IMR-90 (cell line): ENCODE measurements around the gene SLC50A1. TPM values are rescaled to one million over a fixed set of nuclear protein-coding genes. Genes with fewer than 3 reads are reported as not detected.

Source experiments
- ATAC-seq: fragments of 200-7000 bp; cut with Tn5 transposase; 2 replicates; pipeline ENCODE4 v1.9.1; 2020; ENCODE audit warnings: low read depth, mild to moderate bottlenecking, moderate library complexity
- BruUV-seq: library from RNA; stranded (reverse); fragments of 400-500 nt; replicated peaks from 2 replicates; lab custom pipeline; 2021; lab: Mats Ljungman, UMichigan
- CTCF ChIA-PET: fragments of 300-600 bp; formaldehyde crosslinking; extraction: SDS; loops from one replicate; lab custom pipeline; 2021; ENCODE audit warnings: antibody characterized with exemption; lab: Yijun Ruan, JAX
- POLR2A ChIA-PET: fragments of 300-600 bp; sonication (Branson Sonifier 250); formaldehyde crosslinking; loops from one replicate; lab custom pipeline; 2022; ENCODE audit warnings: antibody characterized with exemption; ENCODE audit not compliant: unreplicated experiment; lab: Charles Lee
- DNase-seq: peaks from one replicate; pipeline ENCODE4 v3.0.0; 2013
- H2AFZ ChIP-seq: replicated peaks from 2 replicates; pipeline ENCODE3; 2013; ENCODE audit warnings: low read length, mild to moderate bottlenecking; ENCODE audit not compliant: poor library complexity
- H2AK5ac ChIP-seq: 2 replicates; pipeline ENCODE4 v1.6.1; 2013; ENCODE audit warnings: low read depth, low read length, inconsistent platforms
- H2AK9ac ChIP-seq: replicated peaks from 2 replicates; pipeline ENCODE3; 2013; ENCODE audit warnings: mild to moderate bottlenecking, low read depth, low read length, moderate library complexity; ENCODE audit not compliant: poor library complexity
- H2BK120ac ChIP-seq: 2 replicates; pipeline ENCODE4 v1.6.1; 2013; ENCODE audit warnings: low read depth, low read length, inconsistent platforms
- H2BK15ac ChIP-seq: 3 replicates; pipeline ENCODE4 v1.6.1; 2013; ENCODE audit warnings: low read depth, low read length, inconsistent platforms
- H2BK20ac ChIP-seq: 2 replicates; pipeline ENCODE4 v1.6.1; 2013; ENCODE audit warnings: low read depth, mild to moderate bottlenecking, inconsistent platforms, low read length, moderate library complexity
- H2BK5ac ChIP-seq: 2 replicates; pipeline ENCODE4 v1.6.1; 2013; ENCODE audit warnings: mild to moderate bottlenecking, low read depth, low read length, inconsistent platforms; ENCODE audit not compliant: poor library complexity, severe bottlenecking
- H3K14ac ChIP-seq: replicated peaks from 2 replicates; pipeline ENCODE4 v1.6.1; 2013; ENCODE audit warnings: low read depth, low read length, inconsistent platforms
- H3K18ac ChIP-seq: 2 replicates; pipeline ENCODE4 v1.6.1; 2013; ENCODE audit warnings: low read depth, low read length, control low read depth
- H3K23ac ChIP-seq: 2 replicates; pipeline ENCODE4 v1.6.1; 2013; ENCODE audit warnings: low read depth, low read length, inconsistent platforms
- H3K27ac ChIP-seq: 2 replicates; pipeline ENCODE4 v1.5.1; 2013; ENCODE audit warnings: mild to moderate bottlenecking, control low read depth, low read length; ENCODE audit not compliant: insufficient read depth
- H3K27me3 ChIP-seq: 2 replicates; pipeline ENCODE4 v1.6.1; 2013; ENCODE audit warnings: low read length; ENCODE audit not compliant: control insufficient read depth, insufficient read depth
- H3K36me3 ChIP-seq: 2 replicates; pipeline ENCODE4 v1.6.1; 2013; ENCODE audit warnings: low read length, mixed read lengths; ENCODE audit not compliant: control insufficient read depth, insufficient read depth
- H3K4ac ChIP-seq: 2 replicates; pipeline ENCODE4 v1.6.1; 2013; ENCODE audit warnings: low read depth, low read length, inconsistent platforms
- H3K4me1 ChIP-seq: 2 replicates; pipeline ENCODE4 v1.6.1; 2013; ENCODE audit warnings: low read length, mixed read lengths; ENCODE audit not compliant: control insufficient read depth, insufficient read depth
- H3K4me2 ChIP-seq: 2 replicates; pipeline ENCODE4 v1.6.1; 2013; ENCODE audit warnings: low read depth, mild to moderate bottlenecking, control low read depth, low read length, moderate library complexity
- H3K4me3 ChIP-seq: 2 replicates; pipeline ENCODE4 v1.5.1; 2013; ENCODE audit warnings: low read depth, mild to moderate bottlenecking, control low read depth, low read length, moderate library complexity; ENCODE audit not compliant: insufficient read depth
- H3K56ac ChIP-seq: 2 replicates; pipeline ENCODE4 v1.6.1; 2013; ENCODE audit warnings: low read length, inconsistent platforms; ENCODE audit not compliant: insufficient read depth; ENCODE audit errors: extremely low read depth
- H3K79me1 ChIP-seq, 2 experiments: 2 replicates each; pipeline ENCODE4 v1.6.1; 2013; ENCODE audit warnings: low read length in 2 of 2, inconsistent platforms in 1 of 2, low read depth in 1 of 2
- H3K9ac ChIP-seq: 2 replicates; pipeline ENCODE4 v1.6.1; 2013; ENCODE audit warnings: low read depth, low read length, control low read depth
- H3K9me1 ChIP-seq: 2 replicates; pipeline ENCODE4 v1.6.1; 2013; ENCODE audit warnings: low read length, inconsistent platforms; ENCODE audit not compliant: insufficient read depth
- H3K9me3 ChIP-seq: 2 replicates; pipeline ENCODE4 v1.6.1; 2013; ENCODE audit warnings: low read length; ENCODE audit not compliant: control insufficient read depth, insufficient read depth
- H4K20me1 ChIP-seq: 2 replicates; pipeline ENCODE4 v1.6.1; 2013; ENCODE audit warnings: low read length, inconsistent platforms; ENCODE audit not compliant: insufficient read depth
- H4K5ac ChIP-seq: 2 replicates; pipeline ENCODE4 v1.6.1; 2013; ENCODE audit warnings: mild to moderate bottlenecking, low read depth, low read length, control low read depth
- H4K8ac ChIP-seq, 2 experiments: 2 replicates each; pipeline ENCODE4 v1.6.1; 2013; ENCODE audit warnings: low read depth in 2 of 2, low read length in 2 of 2, control low read depth in 1 of 2, inconsistent platforms in 1 of 2
- H4K91ac ChIP-seq: 2 replicates; pipeline ENCODE4 v1.6.1; 2013; ENCODE audit warnings: low read depth, low read length, inconsistent platforms; ENCODE audit not compliant: insufficient read depth
- BHLHE40 ChIP-seq: fragments of 150-350 bp; IDR thresholded peaks from 2 replicates; pipeline ENCODE4 v1.6.1; 2016; ENCODE audit warnings: mild to moderate bottlenecking, low read depth, low read length
- FOS ChIP-seq: fragments of 150-350 bp; IDR thresholded peaks from 2 replicates; pipeline ENCODE4 v1.6.1; 2016; ENCODE audit warnings: low read depth, low read length
- MAFK ChIP-seq: IDR thresholded peaks from 2 replicates; pipeline ENCODE4 v1.6.1; 2012; ENCODE audit warnings: low read depth, low read length, improper control_type of control experiment
- MAZ ChIP-seq: IDR thresholded peaks from 2 replicates; pipeline ENCODE4 v1.6.1; 2012; ENCODE audit warnings: low read depth, mild to moderate bottlenecking, low read length, improper control_type of control experiment, moderate library complexity, borderline replicate concordance
- MXI1 ChIP-seq: IDR thresholded peaks from 2 replicates; pipeline ENCODE4 v1.6.1; 2012; ENCODE audit warnings: low read depth, mild to moderate bottlenecking, low read length, moderate library complexity, borderline replicate concordance
- SMC3 ChIP-seq: fragments of 150-350 bp; IDR thresholded peaks from 2 replicates; pipeline ENCODE4 v1.6.1; 2016; ENCODE audit warnings: low read depth, mild to moderate bottlenecking, antibody characterized with exemption, low read length, moderate library complexity
- WGBS, 2 experiments: methylation state at CpG; one replicate each; pipeline versions ENCODE4 v1.1.5 to v1.1.7; 2013; ENCODE audit warnings: missing lambda C conversion rate in 2 of 2; ENCODE audit not compliant: insufficient read length in 1 of 2; ENCODE audit errors: extremely low coverage in 2 of 2; 5-methylcytosine and 5-hydroxymethylcytosine counted together
- dilution Hi-C: fragments of 300-500 bp; cut with HindIII; formaldehyde crosslinking; loops from one replicate; pipeline ENCODE4 v1.14.3; 2018; ENCODE audit warnings: low sequenced_read_pairs; ENCODE audit not compliant: unreplicated experiment
- in situ Hi-C: fragments of 300-500 bp; cut with MboI; formaldehyde crosslinking; loops from 3 replicates; pipeline ENCODE4 v1.14.3; 2019; ENCODE audit warnings: low sequenced_read_pairs, inconsistent platforms, mixed read lengths
- intact Hi-C: fragments of 100-400 bp; cut with micrococcal nuclease; formaldehyde crosslinking; loops from 2 replicates; pipeline ENCODE4 v1.10.0; 2022
- polyA plus RNA-seq, 3 experiments: library from polyadenylated mRNA; depleted of rRNA; stranded (reverse); fragments of >200 nt; gene quantifications; 2 replicates each; pipeline ENCODE4 v1.2.3, GENCODE V29; 2012; ENCODE audit warnings: low replicate concordance in 1 of 3
- total RNA-seq: library from RNA; depleted of rRNA; stranded (reverse); fragments of >200 nt; gene quantifications from 2 replicates; pipeline ENCODE4 v1.2.3, GENCODE V29; 2012
- TF ChIP-seq, protein P1 (sequence below): fragments of 150-350 bp; IDR thresholded peaks from 2 replicates; pipeline ENCODE4 v1.6.1; 2017; ENCODE audit warnings: mild to moderate bottlenecking, antibody characterized with exemption, low read length, low read depth

Gene SLC50A1
- total and polyA plus RNA-seq, 2 of the 4 experiments (the other 2 are of a cell fraction), result 20.6 to 20.8 TPM

DNA sequence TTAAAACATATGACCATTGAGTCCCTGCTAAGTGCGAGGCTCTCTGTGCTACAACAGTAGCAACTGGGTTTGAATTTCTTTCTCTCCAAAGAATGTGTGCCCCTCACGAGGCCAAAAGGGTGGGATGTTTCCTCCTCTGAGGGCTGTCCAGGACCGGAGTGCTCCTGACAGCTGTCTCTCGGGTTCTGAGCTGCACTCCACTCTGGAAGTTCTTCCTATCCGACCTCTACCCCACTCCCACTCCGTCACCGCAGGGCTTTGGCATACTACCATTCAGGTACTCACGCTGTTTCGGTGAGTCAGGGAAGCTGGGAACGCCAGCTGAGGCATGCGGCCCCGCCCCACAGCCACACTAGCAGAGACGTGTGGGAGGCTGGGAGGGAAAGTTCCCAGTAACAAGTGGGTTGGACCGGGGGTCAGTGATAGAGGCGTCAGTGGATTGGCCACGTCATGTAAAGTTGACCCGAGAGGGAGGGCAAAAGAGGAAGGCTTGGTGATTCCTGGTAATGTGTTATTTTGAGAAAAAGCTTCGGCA, 705 bp upstream of the SLC50A1 start:
- peak overlapping the region; percentile 94 for H4K5ac ChIP-seq
- peak overlapping the region; percentile 80; the same call in 1 of the 2 replicates for H3K23ac ChIP-seq
- peak overlapping the region; percentile 97 for H3K14ac ChIP-seq
- TF ChIP-seq, protein P1, sequence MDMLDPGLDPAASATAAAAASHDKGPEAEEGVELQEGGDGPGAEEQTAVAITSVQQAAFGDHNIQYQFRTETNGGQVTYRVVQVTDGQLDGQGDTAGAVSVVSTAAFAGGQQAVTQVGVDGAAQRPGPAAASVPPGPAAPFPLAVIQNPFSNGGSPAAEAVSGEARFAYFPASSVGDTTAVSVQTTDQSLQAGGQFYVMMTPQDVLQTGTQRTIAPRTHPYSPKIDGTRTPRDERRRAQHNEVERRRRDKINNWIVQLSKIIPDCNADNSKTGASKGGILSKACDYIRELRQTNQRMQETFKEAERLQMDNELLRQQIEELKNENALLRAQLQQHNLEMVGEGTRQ, result peak; percentile 13; the same call in 1 of the 2 replicates
- TF ChIP-seq FOS (peak; percentile 49; the same call in 1 of the 2 replicates), MXI1 (peak; percentile 89), SMC3 (no peak), MAZ (peak; percentile 82), BHLHE40 (peak; percentile 47; the same call in 1 of the 2 replicates), MAFK (no peak)
- H4K20me1 ChIP-seq, result no peaks in the 10 kb centered on the region
- WGBS, 2 experiments, result 0% methylated on average over 3 of the region's 18 CpGs; no CpG with 5 or more reads in 1 of the 2 experiments
- peaks cover 20 to 40% of the 10 kb centered on the region in 2 experiments for H3K79me1 ChIP-seq
- H3K4me3 ChIP-seq, result peak overlapping the region; percentile 72
- H3K4me2 ChIP-seq, result peak overlapping the region; percentile 87
- H3K4ac ChIP-seq, result peak overlapping the region; percentile 98
- no TSS peak for BruUV-seq
- peak overlapping the region; percentile 31; the same call in 1 of the 3 replicates for H2BK15ac ChIP-seq
- H3K9me1 ChIP-seq, result peaks cover 20% of the 10 kb centered on the region; the same call in 1 of the 2 replicates
- peak overlapping the region; percentile 92 for H2AK5ac ChIP-seq
- in situ Hi-C loops (no loop called here), dilution Hi-C loops (no loop called here), intact Hi-C loops (loop anchor here (1.0 kb wide), 1 partner anchor 32 kb away; no protein-coding TSS in a partner anchor)
- peak overlapping the region; percentile 99 for H2AFZ ChIP-seq
- peak overlapping the region; percentile 90 for H3K9ac ChIP-seq
- H3K56ac ChIP-seq, result peak overlapping the region; percentile 86
- peaks cover 2% of the 10 kb centered on the region for H3K27me3 ChIP-seq
- H3K9me3 ChIP-seq, result no peaks in the 10 kb centered on the region
- peak overlapping the region; percentile 97 for H2AK9ac ChIP-seq
- peak overlapping the region; percentile 98 for H4K91ac ChIP-seq
- POLR2A ChIA-PET, result no interaction called here
- peak overlapping the region; percentile 91 for H2BK5ac ChIP-seq
- no peak overlapping the region for H2BK20ac ChIP-seq
- peaks cover 9% of the 10 kb centered on the region for H3K36me3 ChIP-seq
- ATAC-seq (peak; percentile 71), DNase-seq (peak; percentile 97)
- peak overlapping the region; percentile 82; the same call in 1 of the 2 replicates for H2BK120ac ChIP-seq
- peaks cover 10% of the 10 kb centered on the region for H3K4me1 ChIP-seq
- peak overlapping the region; percentile 72; the same call in 1 of the 2 replicates for H3K18ac ChIP-seq
- H4K8ac ChIP-seq, result peak overlapping the region; percentile 94 to 99
- CTCF ChIA-PET, result no interaction called here
- H3K27ac ChIP-seq, result peak overlapping the region; percentile 91
